HEK293 (cell line): Measurements from ENCODE around the gene FAF2.
A peak's percentile ranks its signal among the peaks of the same experiment; 100 is the strongest.

Source experiments
- CTCF ChIA-PET: fragments of 350-600 bp; formaldehyde crosslinking; extraction: SDS; loops from one replicate; lab custom pipeline; 2021; ENCODE audit warnings: antibody characterized with exemption; lab: Yijun Ruan, JAX
- POLR2A ChIA-PET: fragments of 300-600 bp; formaldehyde crosslinking; extraction: SDS; loops from one replicate; lab custom pipeline; 2020; ENCODE audit warnings: antibody characterized with exemption, inconsistent platforms; lab: Yijun Ruan, JAX
- H3K27ac ChIP-seq: fragments of 200-500 bp; sonication (Bioruptor generic); 2 replicates; pipeline ENCODE4 v1.5.1; 2014; ENCODE audit warnings: low read depth, low read length, control low read depth, inconsistent platforms; ENCODE audit errors: extremely low read depth
- H3K36me3 ChIP-seq, 2 experiments: fragments of 200-500 bp in 1 of 2; sonication (Bioruptor generic) in 1 of 2; 1 replicate in 1 of 2; 2 replicates in 1 of 2; pipeline ENCODE4 v1.5.1; 2014 to 2017; ENCODE audit warnings: inconsistent platforms in 2 of 2, low read length in 2 of 2; ENCODE audit not compliant: control insufficient read depth in 2 of 2, insufficient read depth in 1 of 2
- H3K4me1 ChIP-seq: fragments of 200-500 bp; sonication (Bioruptor generic); 2 replicates; pipeline ENCODE4 v1.5.1; 2014; ENCODE audit warnings: mild to moderate bottlenecking, low read length, inconsistent platforms; ENCODE audit not compliant: control insufficient read depth, insufficient read depth
- H3K4me3 ChIP-seq: 2 replicates; pipeline ENCODE4 v1.5.1; 2011; ENCODE audit warnings: low read depth, mild to moderate bottlenecking, control low read depth, low read length, moderate library complexity
- H3K9me3 ChIP-seq: fragments of 200-500 bp; sonication (Bioruptor generic); 2 replicates; pipeline ENCODE4 v1.5.1; 2014; ENCODE audit warnings: low read depth, low read length, inconsistent platforms; ENCODE audit not compliant: control insufficient read depth, insufficient read depth
- REPIN1 ChIP-seq: fragments of 450-650 bp; formaldehyde crosslinking; IDR thresholded peaks from 2 replicates; pipeline ENCODE4 v1.5.1; 2017; ENCODE audit warnings: missing biosample characterization, missing genetic modification characterization, low read depth
- SCRT2 ChIP-seq: fragments of 450-650 bp; formaldehyde crosslinking; IDR thresholded peaks from 2 replicates; pipeline ENCODE4 v1.5.1; 2016; ENCODE audit warnings: missing biosample characterization, missing genetic modification characterization
- ZBTB11 ChIP-seq: fragments of 450-650 bp; formaldehyde crosslinking; conservative IDR thresholded peaks from 2 replicates; pipeline ENCODE4 v1.5.1; 2016; ENCODE audit warnings: low read depth, missing biosample characterization, missing genetic modification characterization
- ZBTB21 ChIP-seq: fragments of 450-650 bp; formaldehyde crosslinking; IDR thresholded peaks from 2 replicates; pipeline ENCODE4 v1.5.1; 2017; ENCODE audit warnings: missing biosample characterization, missing genetic modification characterization
- ZBTB26 ChIP-seq: fragments of 450-650 bp; formaldehyde crosslinking; optimal IDR thresholded peaks from 2 replicates; pipeline ENCODE3; 2016; ENCODE audit warnings: missing biosample characterization, mild to moderate bottlenecking, missing genetic modification characterization
- ZIC2 ChIP-seq: fragments of 450-650 bp; formaldehyde crosslinking; IDR thresholded peaks from 2 replicates; pipeline ENCODE4 v1.5.1; 2016; ENCODE audit warnings: missing biosample characterization, missing genetic modification characterization
- ZNF133 ChIP-seq: fragments of 450-650 bp; formaldehyde crosslinking; IDR thresholded peaks from 2 replicates; pipeline ENCODE4 v1.5.1; 2016; ENCODE audit warnings: missing biosample characterization, missing genetic modification characterization
- ZNF266 ChIP-seq: fragments of 450-650 bp; formaldehyde crosslinking; IDR thresholded peaks from 2 replicates; pipeline ENCODE4 v1.5.1; 2016; ENCODE audit warnings: missing biosample characterization, missing genetic modification characterization, low read depth
- ZNF518A ChIP-seq: fragments of 450-650 bp; formaldehyde crosslinking; conservative IDR thresholded peaks from 2 replicates; pipeline ENCODE4 v1.5.1; 2016; ENCODE audit warnings: low read depth, missing biosample characterization, missing genetic modification characterization
- ZNF585B ChIP-seq: fragments of 450-650 bp; formaldehyde crosslinking; IDR thresholded peaks from 2 replicates; pipeline ENCODE4 v1.5.1; 2016; ENCODE audit warnings: missing biosample characterization, missing genetic modification characterization
- ZNF621 ChIP-seq: fragments of 450-650 bp; formaldehyde crosslinking; IDR thresholded peaks from 2 replicates; pipeline ENCODE4 v1.5.1; 2017; ENCODE audit warnings: missing biosample characterization, missing genetic modification characterization
- ZNF701 ChIP-seq: fragments of 450-650 bp; formaldehyde crosslinking; IDR thresholded peaks from 2 replicates; pipeline ENCODE4 v1.5.1; 2016; ENCODE audit warnings: missing biosample characterization, missing genetic modification characterization
- TF ChIP-seq, protein P1 (sequence below): fragments of 450-650 bp; formaldehyde crosslinking; IDR thresholded peaks from 2 replicates; pipeline ENCODE4 v1.5.1; 2016; ENCODE audit warnings: missing biosample characterization, missing genetic modification characterization, low read depth
- TF ChIP-seq, protein P2 (sequence below): fragments of 450-650 bp; formaldehyde crosslinking; IDR thresholded peaks from 2 replicates; pipeline ENCODE4 v1.5.1; 2017; ENCODE audit warnings: missing biosample characterization, missing genetic modification characterization
- TF ChIP-seq, protein P3 (sequence below): fragments of 450-650 bp; formaldehyde crosslinking; IDR thresholded peaks from 2 replicates; pipeline ENCODE4 v1.5.1; 2016; ENCODE audit warnings: missing biosample characterization, missing genetic modification characterization

The FAF2 gene

DNA sequence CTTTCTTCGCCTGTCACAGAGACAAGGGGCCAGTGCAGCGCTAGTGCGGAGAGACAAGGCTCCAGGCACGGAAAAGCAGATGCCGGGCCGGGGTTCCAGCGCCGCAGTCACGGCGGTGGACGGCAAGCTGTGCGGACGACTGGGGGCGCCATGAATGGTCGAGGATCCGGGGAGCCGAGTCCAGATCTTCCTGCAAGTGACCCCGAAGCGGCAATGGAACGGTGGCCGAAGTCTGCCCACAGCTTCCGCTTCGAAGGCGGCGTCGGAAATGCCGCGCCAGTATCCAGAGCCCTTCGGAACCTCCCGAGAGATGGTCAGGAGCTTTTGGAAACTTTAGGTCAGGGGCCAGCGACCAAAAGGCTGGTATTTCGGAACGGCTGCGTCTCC, 601 bp upstream of the FAF2 start (continued):
- TF ChIP-seq, protein P1, sequence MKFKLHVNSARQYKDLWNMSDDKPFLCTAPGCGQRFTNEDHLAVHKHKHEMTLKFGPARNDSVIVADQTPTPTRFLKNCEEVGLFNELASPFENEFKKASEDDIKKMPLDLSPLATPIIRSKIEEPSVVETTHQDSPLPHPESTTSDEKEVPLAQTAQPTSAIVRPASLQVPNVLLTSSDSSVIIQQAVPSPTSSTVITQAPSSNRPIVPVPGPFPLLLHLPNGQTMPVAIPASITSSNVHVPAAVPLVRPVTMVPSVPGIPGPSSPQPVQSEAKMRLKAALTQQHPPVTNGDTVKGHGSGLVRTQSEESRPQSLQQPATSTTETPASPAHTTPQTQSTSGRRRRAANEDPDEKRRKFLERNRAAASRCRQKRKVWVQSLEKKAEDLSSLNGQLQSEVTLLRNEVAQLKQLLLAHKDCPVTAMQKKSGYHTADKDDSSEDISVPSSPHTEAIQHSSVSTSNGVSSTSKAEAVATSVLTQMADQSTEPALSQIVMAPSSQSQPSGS (tag by site-specific recombination), result no peak
- no peak for TF ChIP-seq ZBTB26 (tag by site-specific recombination)
- TF ChIP-seq, protein P2, sequence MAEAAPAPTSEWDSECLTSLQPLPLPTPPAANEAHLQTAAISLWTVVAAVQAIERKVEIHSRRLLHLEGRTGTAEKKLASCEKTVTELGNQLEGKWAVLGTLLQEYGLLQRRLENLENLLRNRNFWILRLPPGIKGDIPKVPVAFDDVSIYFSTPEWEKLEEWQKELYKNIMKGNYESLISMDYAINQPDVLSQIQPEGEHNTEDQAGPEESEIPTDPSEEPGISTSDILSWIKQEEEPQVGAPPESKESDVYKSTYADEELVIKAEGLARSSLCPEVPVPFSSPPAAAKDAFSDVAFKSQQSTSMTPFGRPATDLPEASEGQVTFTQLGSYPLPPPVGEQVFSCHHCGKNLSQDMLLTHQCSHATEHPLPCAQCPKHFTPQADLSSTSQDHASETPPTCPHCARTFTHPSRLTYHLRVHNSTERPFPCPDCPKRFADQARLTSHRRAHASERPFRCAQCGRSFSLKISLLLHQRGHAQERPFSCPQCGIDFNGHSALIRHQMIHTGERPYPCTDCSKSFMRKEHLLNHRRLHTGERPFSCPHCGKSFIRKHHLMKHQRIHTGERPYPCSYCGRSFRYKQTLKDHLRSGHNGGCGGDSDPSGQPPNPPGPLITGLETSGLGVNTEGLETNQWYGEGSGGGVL (tag by site-specific recombination), result no peak
- TF ChIP-seq REPIN1 (tag by site-specific recombination), result no peak
- no peak for TF ChIP-seq ZNF266
- TF ChIP-seq SCRT2, result no peak
- no peak for TF ChIP-seq ZNF701 (tag by site-specific recombination)
- no peak for TF ChIP-seq ZNF621 (tag by site-specific recombination)
- TF ChIP-seq ZBTB11 (tag by site-specific recombination), result 0 out of 2 replicates have a peak, but pooled peaks have one; percentile 23
- TF ChIP-seq ZNF585B, result no peak
- no peak for TF ChIP-seq ZBTB21 (tag by site-specific recombination)

DNA sequence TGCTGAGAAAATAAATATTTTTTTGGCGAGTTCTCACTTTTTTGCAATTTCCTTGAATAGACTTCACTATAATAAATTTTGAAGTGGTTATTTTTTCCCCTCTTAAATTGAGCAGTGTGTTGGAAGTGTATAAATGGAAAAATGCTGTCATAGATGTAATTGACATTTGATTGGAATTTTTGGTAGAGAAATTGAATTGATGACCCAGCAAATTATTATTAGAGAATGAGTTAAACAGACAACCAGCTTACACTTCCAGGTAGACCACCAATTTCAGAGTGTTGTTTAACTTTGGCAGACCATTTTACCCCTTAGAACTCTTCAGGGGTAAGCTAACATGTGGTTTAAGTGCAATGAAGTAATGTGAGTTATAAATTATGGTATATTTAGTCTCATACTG, 1.9 kb downstream of the FAF2 start:
- ChIA-PET CTCF (interaction anchor here (4.6 kb wide), 1 partner anchor 33 kb away, joined by 43 read pairs; the partner anchor contains the start of gene CLTB), POLR2A (no interaction called here)
- Histone ChIP-seq H3K4me1 (no peaks in the 10 kb centered on the region; the same call in 1 of the 2 replicates), H3K4me3 (no peak overlapping the region), H3K27ac (no peak overlapping the region), H3K9me3 (no peaks in the 10 kb centered on the region), H3K36me3 (peaks cover 13 to 23% of the 10 kb centered on the region in 2 experiments; a peak in 2 of 3 replicates)
- TF ChIP-seq ZNF701 (tag by site-specific recombination) (no peak), ZNF518A (tag by site-specific recombination) (no peak), ZIC2 (tag by site-specific recombination) (no peak), ZNF133 (tag by site-specific recombination) (no peak)
- TF ChIP-seq, protein P3, sequence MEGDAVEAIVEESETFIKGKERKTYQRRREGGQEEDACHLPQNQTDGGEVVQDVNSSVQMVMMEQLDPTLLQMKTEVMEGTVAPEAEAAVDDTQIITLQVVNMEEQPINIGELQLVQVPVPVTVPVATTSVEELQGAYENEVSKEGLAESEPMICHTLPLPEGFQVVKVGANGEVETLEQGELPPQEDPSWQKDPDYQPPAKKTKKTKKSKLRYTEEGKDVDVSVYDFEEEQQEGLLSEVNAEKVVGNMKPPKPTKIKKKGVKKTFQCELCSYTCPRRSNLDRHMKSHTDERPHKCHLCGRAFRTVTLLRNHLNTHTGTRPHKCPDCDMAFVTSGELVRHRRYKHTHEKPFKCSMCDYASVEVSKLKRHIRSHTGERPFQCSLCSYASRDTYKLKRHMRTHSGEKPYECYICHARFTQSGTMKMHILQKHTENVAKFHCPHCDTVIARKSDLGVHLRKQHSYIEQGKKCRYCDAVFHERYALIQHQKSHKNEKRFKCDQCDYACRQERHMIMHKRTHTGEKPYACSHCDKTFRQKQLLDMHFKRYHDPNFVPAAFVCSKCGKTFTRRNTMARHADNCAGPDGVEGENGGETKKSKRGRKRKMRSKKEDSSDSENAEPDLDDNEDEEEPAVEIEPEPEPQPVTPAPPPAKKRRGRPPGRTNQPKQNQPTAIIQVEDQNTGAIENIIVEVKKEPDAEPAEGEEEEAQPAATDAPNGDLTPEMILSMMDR (tag by site-specific recombination), result no peak
